Lower lobe of right lung (tissue), 2 donors: Measurements from ENCODE around the gene BCAR3. TPM values are rescaled to one million over a fixed set of nuclear protein-coding genes. Genes with fewer than 3 reads are reported as not detected.

Experiments
- ATAC-seq, 2 donors: fragments of 200-7000 bp; cut with Tn5 transposase; one replicate each; pipeline ENCODE4 v1.9.1; 2020 to 2022; ENCODE audit warnings: mild to moderate bottlenecking in 2 of 2, moderate library complexity in 2 of 2
- DNase-seq: peaks from one replicate; pipeline ENCODE4 v3.0.0-alpha.2; 2020
- H3K27ac ChIP-seq: fragments of 200-600 bp; one replicate; pipeline ENCODE4 v1.8.0; 2022
- H3K27me3 ChIP-seq: fragments of 200-600 bp; one replicate; pipeline ENCODE4 v1.8.0; 2022; ENCODE audit warnings: low read depth
- H3K36me3 ChIP-seq: fragments of 200-600 bp; one replicate; pipeline ENCODE4 v1.8.0; 2022; ENCODE audit warnings: mild to moderate bottlenecking
- H3K4me1 ChIP-seq: fragments of 200-600 bp; one replicate; pipeline ENCODE4 v1.8.0; 2022
- H3K4me3 ChIP-seq: fragments of 200-600 bp; one replicate; pipeline ENCODE4 v1.8.0; 2022; ENCODE audit warnings: mild to moderate bottlenecking
- H3K9me3 ChIP-seq: fragments of 200-600 bp; one replicate; pipeline ENCODE4 v1.8.0; 2022
- intact Hi-C: fragments of 100-400 bp; cut with DNase I; formaldehyde crosslinking; loops from one replicate; pipeline ENCODE4 v1.11.0; 2022
- total RNA-seq: library from RNA; stranded (reverse); fragmentation: NEBNext Ultra II Directional; extraction: Animal tissue kit (Norgen Biotek cat#: 25700); gene quantifications from one replicate; pipeline ENCODE4 v1.2.1, GENCODE V29; 2021
- TF ChIP-seq, protein P1 (sequence below): fragments of 200-600 bp; IDR thresholded peaks from one replicate; pipeline ENCODE4 v1.8.0; 2022; ENCODE audit warnings: antibody characterized with exemption, mild to moderate bottlenecking
- donor health status: DM: no; HTN: yes; CAD: no; lungs with severe emphysema.

BCAR3 gene
- total RNA-seq, 1 donor from 2014 or later: 24.9 TPM

DNA sequence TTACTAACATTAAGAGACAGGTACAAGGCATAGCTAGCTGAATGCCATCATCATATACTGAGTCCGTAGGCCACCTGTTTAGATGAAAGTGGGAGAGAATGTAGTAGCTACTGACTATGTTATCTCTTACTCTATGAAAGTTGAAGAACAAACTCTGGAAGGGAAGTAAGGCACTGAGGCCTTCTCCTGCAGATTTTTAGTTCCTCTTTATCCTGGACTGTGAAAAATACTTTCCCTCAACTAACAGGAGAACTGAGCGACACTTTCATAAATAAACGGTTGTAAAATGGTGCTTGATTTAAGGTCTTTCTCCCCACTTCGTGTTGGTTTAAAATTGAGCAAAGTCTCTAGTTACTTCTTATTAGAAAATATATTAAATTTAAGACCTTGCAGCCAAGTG is 131.8 kb downstream of the BCAR3 start:
- Histone ChIP-seq H3K4me1 (peaks cover 31% of the 10 kb centered on the region), H3K9me3 (no peaks in the 10 kb centered on the region), H3K27ac (no peak overlapping the region), H3K4me3 (no peak overlapping the region), H3K36me3 (peaks cover 28% of the 10 kb centered on the region), H3K27me3 (no peaks in the 10 kb centered on the region)
- intact Hi-C loops: no loop called here
- DNase-seq: no peak
- TF ChIP-seq, protein P1, sequence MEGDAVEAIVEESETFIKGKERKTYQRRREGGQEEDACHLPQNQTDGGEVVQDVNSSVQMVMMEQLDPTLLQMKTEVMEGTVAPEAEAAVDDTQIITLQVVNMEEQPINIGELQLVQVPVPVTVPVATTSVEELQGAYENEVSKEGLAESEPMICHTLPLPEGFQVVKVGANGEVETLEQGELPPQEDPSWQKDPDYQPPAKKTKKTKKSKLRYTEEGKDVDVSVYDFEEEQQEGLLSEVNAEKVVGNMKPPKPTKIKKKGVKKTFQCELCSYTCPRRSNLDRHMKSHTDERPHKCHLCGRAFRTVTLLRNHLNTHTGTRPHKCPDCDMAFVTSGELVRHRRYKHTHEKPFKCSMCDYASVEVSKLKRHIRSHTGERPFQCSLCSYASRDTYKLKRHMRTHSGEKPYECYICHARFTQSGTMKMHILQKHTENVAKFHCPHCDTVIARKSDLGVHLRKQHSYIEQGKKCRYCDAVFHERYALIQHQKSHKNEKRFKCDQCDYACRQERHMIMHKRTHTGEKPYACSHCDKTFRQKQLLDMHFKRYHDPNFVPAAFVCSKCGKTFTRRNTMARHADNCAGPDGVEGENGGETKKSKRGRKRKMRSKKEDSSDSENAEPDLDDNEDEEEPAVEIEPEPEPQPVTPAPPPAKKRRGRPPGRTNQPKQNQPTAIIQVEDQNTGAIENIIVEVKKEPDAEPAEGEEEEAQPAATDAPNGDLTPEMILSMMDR: no peak
- no peak for ATAC-seq

DNA sequence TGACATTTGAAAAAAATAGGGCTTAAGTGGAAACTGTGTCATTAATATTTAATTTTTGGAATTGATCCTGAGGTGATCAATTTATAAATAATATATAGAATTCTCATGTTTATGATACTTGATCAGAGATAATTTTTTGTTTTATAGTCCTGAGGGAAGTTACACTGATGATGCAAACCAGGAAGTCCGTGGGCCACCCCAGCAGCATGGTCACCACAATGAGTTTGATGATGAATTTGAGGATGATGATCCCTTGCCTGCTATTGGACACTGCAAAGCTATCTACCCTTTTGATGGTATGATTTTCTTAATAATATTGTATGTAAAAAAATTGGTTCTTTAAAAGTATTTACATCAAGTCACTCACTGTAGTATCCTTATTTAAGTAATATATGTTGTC is 132.5 kb downstream of the BCAR3 start:
- TF ChIP-seq, protein P1: no peak
- H3K4me1 ChIP-seq: peaks cover 25% of the 10 kb centered on the region
- peaks cover 29% of the 10 kb centered on the region for H3K36me3 ChIP-seq
- intact Hi-C loops: no loop called here
- H3K9me3 ChIP-seq: no peaks in the 10 kb centered on the region
- DNase-seq (no peak), ATAC-seq (no peak)
- no peak overlapping the region for H3K4me3 ChIP-seq
- H3K27ac ChIP-seq: no peak overlapping the region
- H3K27me3 ChIP-seq: no peaks in the 10 kb centered on the region

DNA sequence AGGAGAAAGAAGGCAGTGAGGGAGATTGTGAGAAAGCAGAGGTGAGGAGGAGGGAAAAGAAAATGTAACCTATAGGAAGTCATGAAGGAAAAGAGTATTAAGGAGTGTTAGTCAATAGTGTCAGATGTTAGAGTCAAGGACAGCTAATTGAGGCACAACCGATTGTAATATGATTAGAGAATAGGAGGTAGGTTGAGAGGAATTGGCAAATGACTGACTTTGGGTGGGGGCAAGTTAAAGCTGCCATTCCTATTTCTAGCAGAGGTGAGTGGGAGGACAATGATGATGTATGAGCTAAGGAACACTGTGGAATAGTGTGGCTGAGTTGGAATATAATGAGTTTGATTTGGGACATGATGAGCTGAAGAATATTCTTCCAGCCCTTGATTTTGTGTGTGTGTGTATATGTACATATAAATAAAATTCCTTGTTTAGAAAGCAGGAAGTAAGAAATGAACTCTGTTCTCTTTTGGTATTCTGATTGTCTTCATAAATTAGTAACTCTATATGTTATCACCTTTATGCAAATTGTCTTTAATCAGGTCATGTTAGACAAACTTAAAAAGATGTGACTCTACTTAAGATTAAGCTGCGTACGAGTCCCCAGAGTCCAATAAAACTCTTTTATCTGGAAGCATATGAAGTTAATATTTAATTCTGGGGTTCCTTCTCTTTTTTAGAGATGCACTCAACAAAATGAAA is 135.3 kb downstream of the BCAR3 start:
- Histone ChIP-seq H3K4me1 (no peaks in the 10 kb centered on the region), H3K9me3 (no peaks in the 10 kb centered on the region), H3K36me3 (peaks cover 31% of the 10 kb centered on the region), H3K27me3 (no peaks in the 10 kb centered on the region), H3K4me3 (no peak overlapping the region), H3K27ac (no peak overlapping the region)
- DNase-seq (no peak), ATAC-seq (no peak)
- TF ChIP-seq, protein P1: no peak
- intact Hi-C loops: no loop called here

DNA sequence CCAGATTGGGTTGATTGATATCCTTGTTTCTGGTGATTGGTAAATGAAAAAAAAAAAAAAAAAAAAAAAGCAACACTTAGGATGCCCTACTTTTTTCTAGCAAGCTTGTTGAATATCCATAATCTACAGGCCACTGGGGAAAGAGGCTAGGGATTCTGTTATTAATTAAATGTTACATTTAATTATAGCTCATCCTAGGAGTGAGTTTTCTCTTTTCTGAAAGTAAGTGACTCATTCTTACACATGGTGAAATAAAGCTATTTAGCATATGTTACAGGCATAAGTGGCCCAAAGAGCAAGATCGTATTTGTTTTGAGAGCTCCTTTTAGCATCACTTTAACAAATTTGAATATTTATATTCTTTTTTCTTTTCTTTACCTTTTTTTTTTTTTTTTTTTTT is 139.2 kb downstream of the BCAR3 start:
- no peaks in the 10 kb centered on the region for H3K9me3 ChIP-seq
- TF ChIP-seq, protein P1: no peak
- no peak overlapping the region for H3K4me3 ChIP-seq
- peaks cover 7% of the 10 kb centered on the region for H3K36me3 ChIP-seq
- H3K27me3 ChIP-seq: no peaks in the 10 kb centered on the region
- DNase-seq (no peak), ATAC-seq (no peak)
- H3K27ac ChIP-seq: no peak overlapping the region
- intact Hi-C loops: no loop called here
- no peaks in the 10 kb centered on the region for H3K4me1 ChIP-seq

DNA sequence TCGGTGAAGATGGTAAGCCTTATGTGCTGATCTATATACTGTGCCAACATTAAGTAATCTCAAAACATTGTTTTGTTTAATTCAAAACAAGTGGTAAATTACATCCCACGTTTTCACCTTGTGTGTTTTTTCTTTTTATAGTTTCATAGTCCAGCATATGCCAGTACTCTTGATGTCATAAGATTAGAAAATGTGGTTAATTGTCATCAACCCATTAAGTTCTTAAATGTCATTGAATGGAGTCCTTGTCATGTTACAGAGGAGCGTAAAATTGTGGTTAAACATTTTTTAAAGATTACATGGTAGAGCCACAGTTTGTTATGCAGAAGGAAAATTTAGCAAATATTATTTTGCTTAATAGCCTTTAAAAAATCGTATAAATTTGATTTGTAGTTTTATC is 140.6 kb downstream of the BCAR3 start:
- TF ChIP-seq, protein P1: no peak

More for the DNA sequence above, 140.6 kb downstream of the BCAR3 start:
- Histone ChIP-seq H3K27ac (no peak overlapping the region), H3K27me3 (no peaks in the 10 kb centered on the region), H3K9me3 (no peaks in the 10 kb centered on the region), H3K36me3 (peaks cover 4% of the 10 kb centered on the region), H3K4me1 (no peaks in the 10 kb centered on the region), H3K4me3 (no peak overlapping the region)
- intact Hi-C loops: no loop called here
- no peak for ATAC-seq
- no peak for DNase-seq
